ENCODE data around the gene TBC1D10A.

TBC1D10A gene

GRCh38 chr22:30267382-30268302, 59.1 kb downstream of the TBC1D10A start:
- DNase-seq (ENCODE audit: low read depth in 2 of 2) = no peak

- peak; percentile 76 to 78 for DNase-seq (ENCODE audit: low read depth in 2 of 2)
Observed at GRCh38 chr22:30266445-30267381, 60.0 kb downstream of the TBC1D10A start, which contains the start of gene OSM. Gene OSM (minus strand): TSS chr22:30266851. CDS start chr22:30266799, 52 bp downstream.

- peak; percentile 81 to 85 for DNase-seq (ENCODE audit: low read depth in 2 of 2)
Observed at GRCh38 chr22:30265823-30266444, 60.8 kb downstream of the TBC1D10A start.

- no peak for DNase-seq (ENCODE audit: low read depth in 2 of 2)
Observed at GRCh38 chr22:30265131-30265720, 61.5 kb downstream of the TBC1D10A start.

GRCh38 chr22:30263883-30264282, 62.9 kb downstream of the TBC1D10A start:
- DNase-seq (ENCODE audit: low read depth in 2 of 2) = no peak

- DNase-seq (ENCODE audit: low read depth in 2 of 2) = peak; percentile 63 to 69
Observed at GRCh38 chr22:30262917-30263741, 63.6 kb downstream of the TBC1D10A start.

GRCh38 chr22:30262112-30262511, 64.6 kb downstream of the TBC1D10A start:
- no peak for DNase-seq (ENCODE audit: low read depth in 2 of 2)

- DNase-seq (ENCODE audit: low read depth in 2 of 2) = no peak
Observed at GRCh38 chr22:30261134-30261533, 65.6 kb downstream of the TBC1D10A start.

GRCh38 chr22:30260682-30261081, 66.1 kb downstream of the TBC1D10A start:
- no peak for DNase-seq (ENCODE audit: low read depth in 2 of 2)

- DNase-seq (ENCODE audit: low read depth in 2 of 2) = no peak
Observed at GRCh38 chr22:30260276-30260675, 66.5 kb downstream of the TBC1D10A start.

GRCh38 chr22:30254314-30254713, 72.4 kb downstream of the TBC1D10A start:
- DNase-seq (ENCODE audit: low read depth in 2 of 2) = no peak

- no peak for DNase-seq (ENCODE audit: low read depth in 2 of 2)
Observed at GRCh38 chr22:30253205-30253852, 73.4 kb downstream of the TBC1D10A start.

GRCh38 chr22:30252411-30253204, 74.1 kb downstream of the TBC1D10A start:
- DNase-seq (ENCODE audit: low read depth in 2 of 2) = no peak

GRCh38 chr22:30251711-30252110, 75.0 kb downstream of the TBC1D10A start:
- no peak for DNase-seq (ENCODE audit: low read depth in 2 of 2)

- DNase-seq (ENCODE audit: low read depth in 2 of 2) = no peak
Observed at GRCh38 chr22:30250661-30251267, 76.0 kb downstream of the TBC1D10A start.

GRCh38 chr22:30250039-30250565, 76.6 kb downstream of the TBC1D10A start:
- DNase-seq (ENCODE audit: low read depth in 2 of 2) = no peak

GRCh38 chr22:30249049-30250038, 77.4 kb downstream of the TBC1D10A start:
- no peak for DNase-seq (ENCODE audit: low read depth in 2 of 2)

Measured in stimulated activated CD8-positive, alpha-beta memory T cell treated with anti-CD3 and anti-CD28 coated beads, Interleukin-15, amount 100 ng/mL, for 48 hours (primary cell).